Lung (tissue), 12 donors: ENCODE measurements around the gene DNM2. TPM values are rescaled to one million over a fixed set of nuclear protein-coding genes. Genes with fewer than 3 reads are reported as not detected.

Experiments
- ATAC-seq: fragments of 200-7000 bp; cut with Tn5 transposase; one replicate; pipeline ENCODE4 v1.9.1; 2020; ENCODE audit warnings: moderate number of reproducible peaks; ENCODE audit not compliant: insufficient read depth, low FRiP score
- DNase-seq, 3 donors: peaks; one replicate each; pipeline ENCODE4 v3.0.0-alpha.2; 2013 to 2017
- H3K27ac ChIP-seq, 2 donors: one replicate each; pipeline ENCODE4 v1.5.1; 2013; ENCODE audit warnings: mild to moderate bottlenecking in 2 of 2, moderate library complexity in 2 of 2, control low read depth in 1 of 2, inconsistent platforms in 1 of 2, low read depth in 1 of 2, low read length in 1 of 2
- H3K27me3 ChIP-seq, 3 donors: one replicate each; pipeline ENCODE4 v1.5.1; 2013; ENCODE audit warnings: low read length in 2 of 3; ENCODE audit not compliant: control insufficient read depth in 3 of 3, insufficient read depth in 3 of 3
- H3K36me3 ChIP-seq, 4 donors: one replicate each; pipeline ENCODE4 v1.5.1; 2013; ENCODE audit warnings: low read length in 4 of 4, mild to moderate bottlenecking in 1 of 4, moderate library complexity in 1 of 4; ENCODE audit not compliant: control insufficient read depth in 4 of 4, insufficient read depth in 4 of 4
- H3K4me1 ChIP-seq, 5 donors: one replicate each; pipeline ENCODE4 v1.5.1; 2013; ENCODE audit warnings: low read length in 5 of 5, mild to moderate bottlenecking in 2 of 5, moderate library complexity in 1 of 5; ENCODE audit not compliant: control insufficient read depth in 5 of 5, insufficient read depth in 5 of 5
- H3K4me3 ChIP-seq: one replicate; pipeline ENCODE4 v1.5.1; 2013; ENCODE audit warnings: mild to moderate bottlenecking, control low read depth, moderate library complexity
- H3K9ac ChIP-seq, 2 donors: one replicate each; pipeline ENCODE4 v1.5.1; 2013; ENCODE audit warnings: low read length in 2 of 2, control low read depth in 1 of 2; ENCODE audit not compliant: insufficient read depth in 1 of 2
- H3K9me3 ChIP-seq, 4 donors: one replicate each; pipeline ENCODE4 v1.5.1; 2013; ENCODE audit warnings: low read length in 3 of 4, mild to moderate bottlenecking in 1 of 4, moderate library complexity in 1 of 4; ENCODE audit not compliant: control insufficient read depth in 4 of 4, insufficient read depth in 3 of 4
- CTCF ChIP-seq: IDR thresholded peaks from 2 replicates; pipeline ENCODE4 v1.5.1; 2012; ENCODE audit warnings: mild to moderate bottlenecking; ENCODE audit errors: control extremely low read depth, extremely low read depth
- WGBS, 2 donors: extraction: QIAGEN DNeasy Blood & Tissue Kit; methylation state at CpG; one replicate each; pipeline ENCODE4 v1.1.7; 2013; 5-methylcytosine and 5-hydroxymethylcytosine counted together
- polyA plus RNA-seq, 2 donors: library from polyadenylated mRNA; stranded (reverse); fragments of 200-250 nt; gene quantifications; one replicate each; pipeline ENCODE4 v1.2.1, GENCODE V29; 2013
- total RNA-seq, 2 donors: library from RNA; depleted of rRNA in 1 of 2; stranded (reverse); fragments of >200 nt in 1 of 2; gene quantifications; one replicate each; pipeline ENCODE4 v1.2.1, GENCODE V29; 2014 to 2021
- donor health status: control.
- donor health status: control.
- donor health status: Bipolar disorder and iron deficiency.
- donor health status: healthy.
- donor health status: DM: yes; HTN: yes; CAD: no.

DNM2 gene
- total and polyA plus RNA-seq, 4 donors, result 172 to 277 (median 204) TPM

GRCh38 chr19:10817291-10818038 is 99.6 kb downstream of the DNM2 start:
- no peak for TF ChIP-seq CTCF
- Histone ChIP-seq H3K27me3 (no peaks in the 10 kb centered on the region), H3K4me3 (no peak overlapping the region), H3K9me3 (no peaks in the 10 kb centered on the region), H3K4me1 (peaks cover 0 to 8% (median 0%) of the 10 kb centered on the region in 5 donors), H3K36me3 (peaks cover 3 to 56% (median 35%) of the 10 kb centered on the region in 4 donors), H3K27ac (peak overlapping the region in 1 of 2 donors; percentile 58), H3K9ac (no peak overlapping the region)
- DNase-seq (peak; percentile 67 to 84 (median 80)), ATAC-seq (peak; percentile 20)
- 83 to 89% methylated on average over 42 of the region's 42 CpGs for WGBS, 2 donors

DNA sequence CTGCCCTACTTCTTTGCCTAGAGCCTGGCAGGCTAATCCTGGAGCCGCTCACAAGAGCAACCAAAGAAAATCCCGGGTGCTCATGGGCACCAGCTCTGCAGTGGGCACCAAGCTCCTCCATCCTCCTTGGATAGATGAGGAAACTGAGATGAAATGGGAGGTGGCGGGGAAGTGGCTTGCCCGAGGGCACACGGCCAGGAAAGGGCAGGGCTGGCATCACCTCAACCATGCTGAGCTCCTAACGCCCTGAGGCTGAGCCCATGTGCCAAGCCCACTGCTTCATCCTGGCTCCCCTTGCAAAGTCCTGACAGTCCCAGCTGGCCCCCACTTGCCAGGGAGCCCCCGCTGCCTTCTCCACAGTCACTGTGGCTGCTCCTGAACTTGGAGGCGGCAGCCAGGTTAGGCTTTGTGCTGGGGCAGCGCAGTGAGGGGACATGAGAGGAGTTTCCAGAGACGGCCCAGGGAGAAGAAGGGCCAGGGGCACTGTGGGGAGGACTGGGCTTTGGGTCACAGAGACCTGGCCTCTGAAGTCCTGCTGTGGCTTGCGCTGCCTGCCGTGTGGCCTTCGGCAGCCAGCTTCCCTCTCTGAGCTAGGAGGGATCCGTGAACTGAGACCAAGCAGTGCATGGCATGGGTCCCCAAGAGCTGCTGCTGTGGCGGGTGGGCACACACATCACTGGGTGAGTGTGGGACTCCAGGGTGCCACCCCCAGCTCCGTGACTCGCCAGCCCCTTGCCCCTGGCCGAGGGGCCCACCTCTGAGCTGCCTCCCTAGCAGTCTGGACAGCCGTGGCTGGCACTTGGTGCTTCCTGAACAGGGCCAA is 100.6 kb downstream of the DNM2 start:
- Histone ChIP-seq H3K9me3 (no peaks in the 10 kb centered on the region), H3K4me3 (no peak overlapping the region), H3K9ac (no peak overlapping the region), H3K27me3 (no peaks in the 10 kb centered on the region), H3K36me3 (peaks cover 3 to 58% (median 33%) of the 10 kb centered on the region in 4 donors), H3K4me1 (peaks cover 0 to 8% (median 0%) of the 10 kb centered on the region in 5 donors), H3K27ac (peak overlapping the region in 1 of 2 donors; percentile 34)
- ATAC-seq (no peak), DNase-seq (no peak)
- no peak for TF ChIP-seq CTCF
- 80 to 93% methylated on average over 18 to 19 of the region's 19 CpGs for WGBS, 2 donors

DNA sequence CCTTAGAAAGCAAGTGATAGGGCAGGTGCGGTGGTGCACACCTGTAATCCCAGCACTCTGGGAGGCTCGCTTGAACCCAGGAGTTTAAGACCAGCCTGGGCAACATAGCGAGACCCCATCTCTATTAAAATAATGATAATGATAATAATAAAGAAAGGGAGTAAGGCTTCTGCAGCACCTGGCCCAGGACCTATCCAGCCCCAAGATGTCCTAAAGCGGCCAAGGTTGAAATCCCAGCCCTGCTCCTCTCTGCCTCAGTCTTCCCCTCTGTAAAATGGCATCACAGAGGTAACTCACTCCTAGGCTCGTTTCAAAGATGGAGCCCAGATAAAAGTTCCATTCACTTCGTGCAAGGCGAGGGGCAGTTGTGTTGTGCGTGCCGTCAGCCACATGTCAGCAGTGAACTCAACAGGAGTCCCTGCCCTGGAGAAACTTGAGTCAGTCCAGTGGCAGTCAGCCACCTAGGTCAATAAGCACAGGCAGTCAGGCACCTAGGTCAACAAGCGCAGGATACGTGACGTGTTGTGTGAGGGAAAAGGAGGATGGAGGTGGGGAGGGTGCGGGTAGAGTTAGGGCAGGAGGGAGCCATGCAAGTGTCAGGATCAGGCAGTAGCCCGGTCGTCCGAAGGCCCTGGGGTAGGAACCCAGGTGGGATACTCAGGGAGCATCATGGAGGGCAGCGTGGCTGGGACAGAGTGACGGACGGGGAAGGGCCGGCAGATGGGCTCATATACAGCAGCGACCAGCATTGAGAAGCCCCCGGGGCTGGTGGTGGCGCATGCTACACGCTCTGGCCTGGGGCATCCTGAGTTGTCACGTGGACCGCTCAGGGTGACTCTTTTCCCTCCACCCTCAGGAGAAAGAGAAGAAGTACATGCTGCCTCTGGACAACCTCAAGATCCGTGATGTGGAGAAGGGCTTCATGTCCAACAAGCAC is 101.5 kb downstream of the DNM2 start:
- DNase-seq, result no peak

More for the DNA sequence above, 101.5 kb downstream of the DNM2 start:
- H3K36me3 ChIP-seq, result peaks cover 6 to 67% (median 39%) of the 10 kb centered on the region in 4 donors
- no peak overlapping the region for H3K4me3 ChIP-seq
- no peak for TF ChIP-seq CTCF
- no peaks in the 10 kb centered on the region for H3K27me3 ChIP-seq
- H3K9me3 ChIP-seq, result no peaks in the 10 kb centered on the region
- ATAC-seq, result no peak
- peaks cover 0 to 8% (median 0%) of the 10 kb centered on the region in 5 donors for H3K4me1 ChIP-seq
- no peak overlapping the region for H3K9ac ChIP-seq
- 97% methylated on average over 27 of the region's 27 CpGs for WGBS, 2 donors
- H3K27ac ChIP-seq, result no peak overlapping the region
